ENCODE results near the gene EBF4. TPM values are rescaled to one million over a fixed set of nuclear protein-coding genes. Genes with fewer than 3 reads are reported as not detected.

EBF4 gene
- total and polyA plus RNA-seq, 2 donors (not counting 1 experiment from before 2014, with no cell fraction given) = 0.81 to 5.0 TPM

GRCh38 chr20:2755451-2756055 lies 63.0 kb downstream of the EBF4 start:
- Histone ChIP-seq H3K36me3 (replicated peaks in 1 of 2; ENCODE audit: control extremely low read depth in 1 of 2, control insufficient read depth in 1 of 2, extremely low read depth in 1 of 2, insufficient read depth in 2 of 2, low read length in 1 of 2) (no peaks in the 10 kb centered on the region), H3K27ac (ENCODE audit: low read length in 2 of 2) (no peak overlapping the region), H3K79me2 (ENCODE audit: control insufficient read depth, insufficient read depth, low read length) (no peaks in the 10 kb centered on the region), H2AFZ (ENCODE audit: insufficient read depth, low read depth, low read length, poor library complexity, severe bottlenecking) (no peak overlapping the region), H3K4me2 (replicated peaks; ENCODE audit: low read depth, low read length, poor library complexity, severe bottlenecking) (no peak overlapping the region), H3K9ac (ENCODE audit: low read length) (no peak overlapping the region), H3K27me3 (replicated peaks in 1 of 4; ENCODE audit: control extremely low read depth in 1 of 4, control insufficient read depth in 3 of 4, insufficient read depth in 4 of 4, low read length in 3 of 4) (peaks cover 0 to 88% (median 46%) of the 10 kb centered on the region in 4 experiments), H3K4me1 (ENCODE audit: control insufficient read depth in 2 of 2, insufficient read depth in 2 of 2, low read length in 2 of 2) (peaks cover 29 to 30% of the 10 kb centered on the region in 2 donors), H3K9me3 (ENCODE audit: control extremely low read depth in 1 of 3, control insufficient read depth in 2 of 3, insufficient read depth in 1 of 3, low read length in 2 of 3) (peaks cover 0 to 15% (median 0%) of the 10 kb centered on the region in 3 donors), H3K4me3 (ENCODE audit: control extremely low read depth in 1 of 5, extremely low read depth in 1 of 5, insufficient read depth in 1 of 5, low read depth in 2 of 5, low read length in 4 of 5) (no peak overlapping the region), H4K20me1 (ENCODE audit: control insufficient read depth, insufficient read depth, low read length, poor library complexity, severe bottlenecking) (no peaks in the 10 kb centered on the region)
- ChIA-PET CTCF (interaction anchor here (1.7 to 2.1 kb wide), 2 partner anchors 12 to 245 kb away, joined by 6 read pairs; no protein-coding TSS in a partner anchor), POLR2A (no interaction called here)
- H3K27ac Mint-ChIP-seq = no peak overlapping the region
- WGBS (ENCODE audit: insufficient coverage) = 48% methylated on average over 12 of the region's 18 CpGs
- peaks cover 28% of the 10 kb centered on the region for H3K4me1 Mint-ChIP-seq
- no peaks in the 10 kb centered on the region for H3K9me3 Mint-ChIP-seq (ENCODE audit: insufficient read depth)
- intact Hi-C loops (cut with micrococcal nuclease) = no loop called here
- H3K4me3 Mint-ChIP-seq = no peak overlapping the region
- TF ChIP-seq EZH2 (IDR thresholded peaks at IDR 0.05; ENCODE audit: borderline replicate concordance, insufficient read depth, low read depth, low read length, poor library complexity, severe bottlenecking) = no peak
- TF ChIP-seq CTCF (IDR thresholded peaks at IDR 0.05) = no peak
- H3K27me3 Mint-ChIP-seq = peaks cover 66% of the 10 kb centered on the region
- DNase-seq (no peak), ATAC-seq (ENCODE audit: low read depth) (no peak)

GRCh38 chr20:2756056-2756611 lies 63.6 kb downstream of the EBF4 start:
- no peak overlapping the region for H3K4me3 Mint-ChIP-seq
- H2AFZ ChIP-seq (ENCODE audit: insufficient read depth, low read depth, low read length, poor library complexity, severe bottlenecking) = no peak overlapping the region
- peaks cover 22% of the 10 kb centered on the region for H3K4me1 Mint-ChIP-seq
- H3K27me3 ChIP-seq (replicated peaks in 1 of 4; ENCODE audit: control extremely low read depth in 1 of 4, control insufficient read depth in 3 of 4, insufficient read depth in 4 of 4, low read length in 3 of 4) = peaks cover 0 to 85% (median 44%) of the 10 kb centered on the region in 4 experiments
- H3K27ac Mint-ChIP-seq = no peak overlapping the region
- no peak overlapping the region for H3K27ac ChIP-seq (ENCODE audit: low read length in 2 of 2)
- H3K4me2 ChIP-seq (replicated peaks; ENCODE audit: low read depth, low read length, poor library complexity, severe bottlenecking) = no peak overlapping the region
- ATAC-seq (ENCODE audit: low read depth) = no peak
- H3K9me3 ChIP-seq (ENCODE audit: control extremely low read depth in 1 of 3, control insufficient read depth in 2 of 3, insufficient read depth in 1 of 3, low read length in 2 of 3) = peaks cover 0 to 15% (median 0%) of the 10 kb centered on the region in 3 donors
- WGBS (ENCODE audit: insufficient coverage) = 49% methylated on average over 3 of the region's 5 CpGs
- H3K4me3 ChIP-seq (ENCODE audit: control extremely low read depth in 1 of 5, extremely low read depth in 1 of 5, insufficient read depth in 1 of 5, low read depth in 2 of 5, low read length in 4 of 5) = no peak overlapping the region
- H3K79me2 ChIP-seq (ENCODE audit: control insufficient read depth, insufficient read depth, low read length) = no peaks in the 10 kb centered on the region
- H3K9ac ChIP-seq (ENCODE audit: low read length) = no peak overlapping the region
- no peak for DNase-seq
- no peaks in the 10 kb centered on the region for H4K20me1 ChIP-seq (ENCODE audit: control insufficient read depth, insufficient read depth, low read length, poor library complexity, severe bottlenecking)
- no peak for TF ChIP-seq CTCF (IDR thresholded peaks at IDR 0.05)
- TF ChIP-seq EZH2 (IDR thresholded peaks at IDR 0.05; ENCODE audit: borderline replicate concordance, insufficient read depth, low read depth, low read length, poor library complexity, severe bottlenecking) = no peak
- ChIA-PET POLR2A (no interaction called here), CTCF (interaction anchor here (1.7 kb wide), 1 partner anchor 244 kb away, joined by 6 read pairs; no protein-coding TSS in a partner anchor)
- intact Hi-C loops (cut with micrococcal nuclease) = no loop called here
- H3K9me3 Mint-ChIP-seq (ENCODE audit: insufficient read depth) = no peaks in the 10 kb centered on the region
- H3K27me3 Mint-ChIP-seq = peaks cover 66% of the 10 kb centered on the region
- peaks cover 23 to 24% of the 10 kb centered on the region in 2 donors for H3K4me1 ChIP-seq (ENCODE audit: control insufficient read depth in 2 of 2, insufficient read depth in 2 of 2, low read length in 2 of 2)
- H3K36me3 ChIP-seq (replicated peaks in 1 of 2; ENCODE audit: control extremely low read depth in 1 of 2, control insufficient read depth in 1 of 2, extremely low read depth in 1 of 2, insufficient read depth in 2 of 2, low read length in 1 of 2) = no peaks in the 10 kb centered on the region
